Esophagus muscularis mucosa (tissue), 4 donors: Measurements from ENCODE around the gene EPGN. TPM values are rescaled to one million over a fixed set of nuclear protein-coding genes. Genes with fewer than 3 reads are reported as not detected.

Experiments
- DNase-seq: peaks from one replicate; pipeline ENCODE4 v3.0.0-alpha.2; 2017; ENCODE audit errors: extremely low spot score
- H3K27ac ChIP-seq, 4 donors: fragments of 200-600 bp; sonication (generic); replicated peaks in 1 of 4; 1 replicate in 3 of 4; 2 replicates in 1 of 4; pipeline ENCODE4 v1.5.1; 2016 to 2019; ENCODE audit warnings: mild to moderate bottlenecking in 1 of 4
- H3K27me3 ChIP-seq, 4 donors: fragments of 200-600 bp; sonication (generic); one replicate each; pipeline versions ENCODE4 v1.5.1 to v1.6.0; 2016 to 2019
- H3K36me3 ChIP-seq, 4 donors: fragments of 200-600 bp; sonication (generic); one replicate each; pipeline ENCODE4 v1.5.1; 2016 to 2019
- H3K4me1 ChIP-seq, 4 donors: fragments of 200-600 bp; sonication (generic); one replicate each; pipeline ENCODE4 v1.5.1; 2016 to 2019
- H3K4me3 ChIP-seq, 4 donors: fragments of 200-600 bp; sonication (generic); 1 replicate in 2 of 4; 2 replicates in 2 of 4; pipeline ENCODE4 v1.5.1; 2016 to 2019; ENCODE audit warnings: mild to moderate bottlenecking in 4 of 4, moderate library complexity in 1 of 4
- H3K9me3 ChIP-seq, 4 donors: fragments of 200-600 bp; sonication (generic); 1 replicate in 3 of 4; 2 replicates in 1 of 4; pipeline ENCODE4 v1.5.1; 2016 to 2019
- EP300 ChIP-seq: sonication (generic); formaldehyde crosslinking; IDR thresholded peaks from one replicate; pipeline ENCODE4 v1.6.1; 2017; ENCODE audit warnings: antibody characterized with exemption
- POLR2A ChIP-seq: fragments of 450-650 bp; IDR thresholded peaks from one replicate; pipeline ENCODE4 v1.6.1; 2017; ENCODE audit warnings: antibody characterized with exemption, moderate library complexity, mild to moderate bottlenecking, low read depth
- POLR2AphosphoS5 ChIP-seq, 2 donors: sonication (generic); formaldehyde crosslinking; IDR thresholded peaks; one replicate each; pipeline ENCODE4 v1.6.1; 2017; ENCODE audit warnings: antibody characterized with exemption in 2 of 2
- WGBS: methylation state at CpG from one replicate; pipeline ENCODE4 v1.1.5; 2018; 5-methylcytosine and 5-hydroxymethylcytosine counted together
- intact Hi-C: fragments of 100-400 bp; cut with DNase I; formaldehyde crosslinking; loops from one replicate; pipeline ENCODE4 v1.15.1; 2023
- total RNA-seq, 4 donors: library from RNA; depleted of rRNA; stranded (reverse); fragments of >200 nt; gene quantifications; one replicate each; pipeline versions ENCODE4 v1.1.0 to v1.2.1, GENCODE V29; 2016
- TF ChIP-seq, protein P1 (sequence below), 3 experiments: fragments of 200-600 bp in 2 of 3; fragments of 450-650 bp in 1 of 3; sonication (generic) in 2 of 3; IDR thresholded peaks; one replicate each; pipeline ENCODE4 v1.5.1; 2017 to 2019; ENCODE audit warnings: antibody characterized with exemption in 3 of 3, mild to moderate bottlenecking in 2 of 3, moderate library complexity in 1 of 3

EPGN gene
- total RNA-seq, 4 donors from 2014 or later = not detected

DNA sequence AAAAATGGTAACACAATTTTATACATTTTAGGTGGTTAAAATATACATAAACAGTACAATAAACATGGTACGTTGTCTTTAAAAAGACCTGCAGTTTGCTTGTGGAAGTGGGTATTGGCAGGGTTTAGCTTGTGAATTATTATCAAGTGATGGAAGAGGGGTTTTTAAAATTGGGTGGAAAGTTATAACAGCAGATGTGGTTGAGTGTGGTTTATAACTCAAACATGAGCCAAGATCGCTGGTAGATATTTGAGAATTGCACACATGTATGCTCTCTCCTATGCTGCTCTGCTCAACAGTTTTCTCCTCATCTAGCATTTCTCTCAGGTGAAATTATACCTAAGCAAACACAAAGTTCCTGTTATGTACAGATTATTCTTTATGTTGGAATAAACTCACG is 14.0 kb downstream of the EPGN start:
- intact Hi-C loops = no loop called here
- no peak for TF ChIP-seq EP300
- TF ChIP-seq POLR2A = no peak
- no peak for TF ChIP-seq POLR2AphosphoS5 (IDR thresholded peaks at IDR 0.05)
- TF ChIP-seq, protein P1, sequence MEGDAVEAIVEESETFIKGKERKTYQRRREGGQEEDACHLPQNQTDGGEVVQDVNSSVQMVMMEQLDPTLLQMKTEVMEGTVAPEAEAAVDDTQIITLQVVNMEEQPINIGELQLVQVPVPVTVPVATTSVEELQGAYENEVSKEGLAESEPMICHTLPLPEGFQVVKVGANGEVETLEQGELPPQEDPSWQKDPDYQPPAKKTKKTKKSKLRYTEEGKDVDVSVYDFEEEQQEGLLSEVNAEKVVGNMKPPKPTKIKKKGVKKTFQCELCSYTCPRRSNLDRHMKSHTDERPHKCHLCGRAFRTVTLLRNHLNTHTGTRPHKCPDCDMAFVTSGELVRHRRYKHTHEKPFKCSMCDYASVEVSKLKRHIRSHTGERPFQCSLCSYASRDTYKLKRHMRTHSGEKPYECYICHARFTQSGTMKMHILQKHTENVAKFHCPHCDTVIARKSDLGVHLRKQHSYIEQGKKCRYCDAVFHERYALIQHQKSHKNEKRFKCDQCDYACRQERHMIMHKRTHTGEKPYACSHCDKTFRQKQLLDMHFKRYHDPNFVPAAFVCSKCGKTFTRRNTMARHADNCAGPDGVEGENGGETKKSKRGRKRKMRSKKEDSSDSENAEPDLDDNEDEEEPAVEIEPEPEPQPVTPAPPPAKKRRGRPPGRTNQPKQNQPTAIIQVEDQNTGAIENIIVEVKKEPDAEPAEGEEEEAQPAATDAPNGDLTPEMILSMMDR (IDR thresholded peaks at IDR 0.05) = no peak
- Histone ChIP-seq H3K27me3 (no peaks in the 10 kb centered on the region), H3K4me3 (no peak overlapping the region), H3K4me1 (peaks cover 0 to 8% (median 4%) of the 10 kb centered on the region in 4 donors), H3K36me3 (no peaks in the 10 kb centered on the region), H3K27ac (no peak overlapping the region), H3K9me3 (no peaks in the 10 kb centered on the region)
- no peak for DNase-seq
- WGBS = 84% methylated on average over 3 of the region's 3 CpGs

- no peaks in the 10 kb centered on the region for H3K27me3 ChIP-seq
- H3K36me3 ChIP-seq = no peaks in the 10 kb centered on the region
- TF ChIP-seq POLR2A (no peak), EP300 (no peak), POLR2AphosphoS5 (IDR thresholded peaks at IDR 0.05) (no peak)
- TF ChIP-seq, protein P1 (IDR thresholded peaks at IDR 0.05) = no peak
- no peaks in the 10 kb centered on the region for H3K9me3 ChIP-seq
- no peak for DNase-seq
- no peak overlapping the region for H3K27ac ChIP-seq
- peaks cover 0 to 8% (median 4%) of the 10 kb centered on the region in 4 donors for H3K4me1 ChIP-seq
- H3K4me3 ChIP-seq = no peak overlapping the region
- WGBS = 87% methylated on average over 4 of the region's 4 CpGs
- intact Hi-C loops = no loop called here
Observed at GRCh38 chr4:74323663-74324062, 15.4 kb downstream of the EPGN start.

- intact Hi-C loops = no loop called here
- Histone ChIP-seq H3K4me3 (no peak overlapping the region), H3K27ac (no peak overlapping the region), H3K36me3 (no peaks in the 10 kb centered on the region), H3K9me3 (no peaks in the 10 kb centered on the region), H3K27me3 (no peaks in the 10 kb centered on the region), H3K4me1 (peaks cover 0 to 8% (median 4%) of the 10 kb centered on the region in 4 donors)
- TF ChIP-seq, protein P1 (IDR thresholded peaks at IDR 0.05) = no peak
- no peak for TF ChIP-seq POLR2A
- TF ChIP-seq EP300 = no peak
- no peak for TF ChIP-seq POLR2AphosphoS5 (IDR thresholded peaks at IDR 0.05)
- 84% methylated on average over 3 of the region's 3 CpGs for WGBS
- DNase-seq = no peak
Observed at GRCh38 chr4:74324262-74324661, 16.0 kb downstream of the EPGN start.

- no peak for DNase-seq
- H3K4me1 ChIP-seq = no peaks in the 10 kb centered on the region
- no peaks in the 10 kb centered on the region for H3K36me3 ChIP-seq
- intact Hi-C loops = no loop called here
- no peak overlapping the region for H3K4me3 ChIP-seq
- no peaks in the 10 kb centered on the region for H3K27me3 ChIP-seq
- H3K27ac ChIP-seq = no peak overlapping the region
- TF ChIP-seq, protein P1 (IDR thresholded peaks at IDR 0.05) = no peak
- TF ChIP-seq POLR2A (no peak), POLR2AphosphoS5 (IDR thresholded peaks at IDR 0.05) (no peak), EP300 (no peak)
- WGBS = 85% methylated on average over 2 of the region's 2 CpGs
- H3K9me3 ChIP-seq = no peaks in the 10 kb centered on the region
Observed at GRCh38 chr4:74325886-74326285, 17.6 kb downstream of the EPGN start.

GRCh38 chr4:74327762-74328161 is 19.5 kb downstream of the EPGN start:
- H3K27me3 ChIP-seq = no peaks in the 10 kb centered on the region
- DNase-seq = no peak
- TF ChIP-seq POLR2AphosphoS5 (IDR thresholded peaks at IDR 0.05) (no peak), POLR2A (no peak), EP300 (no peak)
- TF ChIP-seq, protein P1 (IDR thresholded peaks at IDR 0.05) = no peak
- intact Hi-C loops = no loop called here
- no peaks in the 10 kb centered on the region for H3K9me3 ChIP-seq
- no peaks in the 10 kb centered on the region for H3K4me1 ChIP-seq
- WGBS = 49% methylated on average over 3 of the region's 3 CpGs
- H3K27ac ChIP-seq = no peak overlapping the region
- no peak overlapping the region for H3K4me3 ChIP-seq
- H3K36me3 ChIP-seq = no peaks in the 10 kb centered on the region
